Neural progenitor cell (in vitro differentiated cells): Measurements from ENCODE around the gene PLA2G4C.

ENCODE experiments used
- EZH2 ChIP-seq: fragments of 200-600 bp; sonication (generic); IDR thresholded peaks from 2 replicates; pipeline ENCODE4 v1.6.1; 2017; ENCODE audit warnings: antibody characterized with exemption, mild to moderate bottlenecking, moderate library complexity
- EZH2phosphoT487 ChIP-seq: fragments of 200-600 bp; sonication (generic); IDR thresholded peaks from 2 replicates; pipeline ENCODE4 v1.6.1; 2017; ENCODE audit warnings: antibody characterized with exemption
- TF ChIP-seq, protein P1 (sequence below): fragments of 200-600 bp; sonication (generic); IDR thresholded peaks from 2 replicates; pipeline ENCODE4 v1.5.1; 2017; ENCODE audit warnings: antibody characterized with exemption, mild to moderate bottlenecking

DNA sequence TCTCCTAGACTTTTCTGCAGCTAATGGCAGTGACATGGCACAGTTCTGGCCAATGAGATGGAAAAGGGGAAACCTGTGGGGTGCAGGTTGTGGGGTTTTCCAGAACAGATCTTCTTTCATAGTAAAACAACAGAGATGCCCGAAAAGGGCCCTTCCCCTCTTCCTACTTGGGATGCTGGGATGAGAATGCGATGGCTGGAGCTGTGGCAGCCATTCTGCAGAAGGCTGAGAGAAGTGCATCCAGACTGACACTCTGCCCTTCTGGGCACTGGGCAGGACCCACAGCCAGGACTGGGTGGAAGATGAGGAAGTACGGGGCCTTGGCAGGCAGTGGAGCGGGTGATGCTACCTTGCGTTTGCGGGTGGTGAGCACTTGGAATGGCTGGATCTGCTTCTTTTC is 16.9 kb upstream of the PLA2G4C start:
- TF ChIP-seq EZH2 (no peak), EZH2phosphoT487 (no peak)
- TF ChIP-seq, protein P1, sequence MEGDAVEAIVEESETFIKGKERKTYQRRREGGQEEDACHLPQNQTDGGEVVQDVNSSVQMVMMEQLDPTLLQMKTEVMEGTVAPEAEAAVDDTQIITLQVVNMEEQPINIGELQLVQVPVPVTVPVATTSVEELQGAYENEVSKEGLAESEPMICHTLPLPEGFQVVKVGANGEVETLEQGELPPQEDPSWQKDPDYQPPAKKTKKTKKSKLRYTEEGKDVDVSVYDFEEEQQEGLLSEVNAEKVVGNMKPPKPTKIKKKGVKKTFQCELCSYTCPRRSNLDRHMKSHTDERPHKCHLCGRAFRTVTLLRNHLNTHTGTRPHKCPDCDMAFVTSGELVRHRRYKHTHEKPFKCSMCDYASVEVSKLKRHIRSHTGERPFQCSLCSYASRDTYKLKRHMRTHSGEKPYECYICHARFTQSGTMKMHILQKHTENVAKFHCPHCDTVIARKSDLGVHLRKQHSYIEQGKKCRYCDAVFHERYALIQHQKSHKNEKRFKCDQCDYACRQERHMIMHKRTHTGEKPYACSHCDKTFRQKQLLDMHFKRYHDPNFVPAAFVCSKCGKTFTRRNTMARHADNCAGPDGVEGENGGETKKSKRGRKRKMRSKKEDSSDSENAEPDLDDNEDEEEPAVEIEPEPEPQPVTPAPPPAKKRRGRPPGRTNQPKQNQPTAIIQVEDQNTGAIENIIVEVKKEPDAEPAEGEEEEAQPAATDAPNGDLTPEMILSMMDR = no peak
